Inflammatory macrophage (primary cell): ENCODE data around the gene SCLT1.
"Not testable (repeated sequence)": the region's sequence is repeated elsewhere in the genome, so short reads cannot be mapped to it uniquely, and the experiment has no call there.

Experiments
- DNase-seq, 2 donors: peaks; one replicate each; pipeline ENCODE4 v3.0.0-alpha.2; 2020 to 2022

Gene SCLT1

DNA sequence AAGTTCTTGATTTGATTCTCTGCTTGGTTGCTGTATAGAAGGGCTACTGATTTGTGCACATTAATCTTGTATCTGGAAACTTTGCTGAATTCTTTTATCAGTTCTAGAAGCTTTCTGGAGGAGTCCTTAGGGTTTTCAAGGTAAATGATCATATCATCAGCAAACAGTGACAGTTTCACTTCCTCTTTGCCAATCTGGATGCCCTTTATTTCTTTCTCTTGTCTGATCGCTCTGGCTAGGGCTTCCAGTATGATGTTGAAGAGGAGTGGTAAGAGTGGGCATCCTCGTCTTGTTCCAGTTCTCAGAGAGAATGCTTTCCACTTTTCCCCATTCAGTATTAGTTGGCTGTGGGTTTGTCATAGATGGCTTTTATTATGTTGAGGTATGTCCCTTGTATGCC lies 23.8 kb downstream of the SCLT1 start:
- DNase-seq, result not testable (repeated sequence)

- no peak for DNase-seq
Measured at GRCh38 chr4:129064717-129065116, 28.6 kb downstream of the SCLT1 start.

GRCh38 chr4:129063640-129064039 lies 29.7 kb downstream of the SCLT1 start:
- no peak for DNase-seq

DNA sequence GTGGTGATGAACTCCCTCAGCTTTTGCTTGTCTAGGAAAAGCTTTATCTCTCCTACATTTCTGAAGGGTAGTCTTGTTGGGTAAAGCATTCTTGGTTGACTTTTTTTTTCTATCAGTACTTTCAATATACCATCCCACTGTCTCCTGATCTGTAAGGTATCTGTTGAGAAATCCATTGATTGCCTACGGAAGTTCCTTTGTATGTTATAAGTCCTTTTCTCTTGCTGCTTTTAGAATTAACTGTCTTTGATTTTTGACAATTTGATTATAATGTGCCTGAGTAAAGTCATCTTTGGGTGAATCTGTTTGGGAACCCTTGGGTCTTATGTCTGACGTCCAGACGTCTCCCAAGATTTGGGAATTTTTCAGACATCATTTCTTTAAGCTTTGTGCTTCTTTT lies 30.8 kb downstream of the SCLT1 start:
- no peak for DNase-seq

DNA sequence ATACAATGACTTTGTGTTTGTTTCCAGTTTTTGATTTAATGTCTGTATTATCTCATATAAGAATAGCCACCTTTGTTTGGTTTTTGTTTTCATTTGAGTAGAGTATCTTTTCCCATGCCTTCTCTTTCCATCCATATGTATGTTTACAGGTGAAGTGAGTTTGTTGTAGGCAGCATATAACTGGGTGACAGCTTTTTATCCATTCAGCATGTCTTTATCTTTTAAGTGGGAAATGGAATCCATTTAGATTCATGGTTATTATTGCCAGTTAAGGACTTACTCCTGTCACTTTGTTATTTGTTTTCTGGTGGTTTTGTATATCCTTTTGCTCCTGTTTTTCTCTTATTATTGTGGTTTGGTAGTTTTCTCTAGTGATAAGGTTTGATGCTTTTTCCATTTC lies 34.3 kb downstream of the SCLT1 start:
- no peak for DNase-seq

GRCh38 chr4:129046055-129046959 lies 47.0 kb downstream of the SCLT1 start:
- no peak for DNase-seq

GRCh38 chr4:129043523-129043922 lies 49.8 kb downstream of the SCLT1 start:
- DNase-seq, result peak; percentile 11 to 15

DNA sequence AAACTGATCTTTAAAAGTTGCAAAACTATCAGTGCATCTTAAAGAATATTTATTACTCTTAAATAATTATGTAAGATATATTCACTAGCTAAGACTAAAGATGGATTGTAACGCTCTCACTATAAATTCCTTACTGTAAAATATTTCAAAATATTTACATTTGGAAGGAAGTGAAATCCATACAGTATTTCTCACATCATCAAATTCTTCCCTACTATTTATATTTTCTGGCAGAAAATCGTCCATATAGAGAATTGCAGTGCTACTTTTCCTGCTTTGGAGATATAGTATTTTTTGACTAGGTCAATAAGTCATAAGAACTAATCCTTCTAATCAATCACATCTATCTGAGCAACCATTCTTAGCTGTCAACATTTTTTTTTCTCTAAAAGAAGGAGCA lies 52.9 kb downstream of the SCLT1 start:
- no peak for DNase-seq

DNA sequence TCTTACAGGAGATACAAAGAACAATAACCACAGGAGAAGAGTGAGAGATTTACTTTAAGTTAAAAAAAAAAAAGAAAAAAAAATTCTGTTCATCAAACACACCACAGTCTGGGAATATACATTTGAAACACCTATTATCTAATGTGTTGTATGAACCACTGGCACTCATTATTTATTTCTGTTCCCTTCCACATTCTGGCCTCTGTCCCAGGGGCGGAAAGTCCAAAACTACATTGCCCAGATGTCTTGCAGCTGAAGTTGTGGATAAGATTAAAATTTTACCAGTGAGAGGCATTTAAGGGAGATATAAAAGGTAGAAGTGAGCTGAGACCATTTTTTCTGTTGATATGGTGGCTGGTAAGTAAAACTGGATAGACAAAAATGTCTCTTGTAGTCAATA lies 56.2 kb downstream of the SCLT1 start:
- DNase-seq, result no peak

DNA sequence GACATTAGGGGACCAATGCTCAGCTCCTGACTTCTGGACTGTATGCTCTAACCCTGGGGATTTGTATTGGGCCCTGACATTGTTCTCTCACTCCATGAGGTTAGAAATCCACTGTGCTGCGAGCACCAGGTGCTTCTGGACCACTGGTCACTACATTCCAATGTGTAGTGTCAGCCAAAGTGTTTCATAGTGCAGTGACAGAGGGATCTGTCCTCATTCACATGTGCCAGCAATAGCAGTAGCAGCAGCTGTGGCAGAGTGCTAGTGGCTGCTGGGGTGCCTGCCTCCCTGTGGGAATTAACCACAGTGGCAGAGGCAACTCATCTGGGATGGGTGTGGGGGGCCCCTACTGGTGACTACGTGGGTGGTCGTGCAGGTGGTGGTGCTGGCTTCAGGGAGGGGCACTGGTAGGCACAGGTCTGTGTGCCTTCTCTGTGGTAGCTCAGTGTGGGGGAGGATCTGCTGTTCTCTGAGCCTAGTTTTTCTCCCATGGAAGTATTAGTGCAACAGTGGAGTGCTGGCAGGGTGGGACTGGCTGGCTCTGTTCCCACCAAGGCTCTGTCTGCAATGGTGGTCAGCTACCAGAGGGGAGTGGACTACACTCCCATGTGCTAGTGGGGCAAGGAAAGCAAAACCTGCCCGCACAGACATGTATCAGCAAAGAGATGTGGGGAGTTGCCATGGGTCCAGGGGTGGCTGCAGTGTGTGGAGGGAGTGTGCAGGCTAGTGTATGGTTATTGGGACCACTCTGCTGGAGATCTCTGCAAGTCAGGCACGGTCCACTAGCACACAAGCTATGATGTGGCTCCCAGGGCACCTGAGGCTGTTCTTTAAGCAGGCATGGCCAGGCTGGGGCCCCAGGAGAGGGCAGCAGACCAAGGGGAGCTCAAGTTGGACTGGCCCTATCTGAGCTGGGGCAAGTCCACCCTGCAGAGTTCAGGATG lies 78.5 kb downstream of the SCLT1 start:
- no peak for DNase-seq

DNA sequence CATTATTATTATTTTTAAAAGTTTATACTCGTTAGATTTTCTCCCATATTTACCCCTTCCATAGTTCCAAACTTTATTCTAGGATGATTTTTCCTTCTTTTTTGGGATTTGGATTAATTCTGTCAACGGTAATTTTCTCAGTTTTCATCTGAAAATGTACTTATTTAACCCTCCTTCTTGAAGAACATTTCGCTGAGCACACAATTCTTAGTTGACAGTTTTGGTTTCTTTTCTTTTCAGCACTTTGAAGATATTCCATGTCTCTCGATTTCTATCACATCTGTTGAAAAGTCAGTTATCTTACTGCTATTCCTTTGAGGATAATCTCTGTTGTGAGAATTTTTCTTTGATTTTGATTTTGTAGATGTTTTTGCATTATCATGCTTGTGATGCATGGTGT lies 85.2 kb downstream of the SCLT1 start:
- DNase-seq, result no peak

- DNase-seq, result no peak
Measured at GRCh38 chr4:128986908-128987307, 106.4 kb downstream of the SCLT1 start.

- no peak for DNase-seq
Measured at GRCh38 chr4:128986019-128986418, 107.3 kb downstream of the SCLT1 start.

DNA sequence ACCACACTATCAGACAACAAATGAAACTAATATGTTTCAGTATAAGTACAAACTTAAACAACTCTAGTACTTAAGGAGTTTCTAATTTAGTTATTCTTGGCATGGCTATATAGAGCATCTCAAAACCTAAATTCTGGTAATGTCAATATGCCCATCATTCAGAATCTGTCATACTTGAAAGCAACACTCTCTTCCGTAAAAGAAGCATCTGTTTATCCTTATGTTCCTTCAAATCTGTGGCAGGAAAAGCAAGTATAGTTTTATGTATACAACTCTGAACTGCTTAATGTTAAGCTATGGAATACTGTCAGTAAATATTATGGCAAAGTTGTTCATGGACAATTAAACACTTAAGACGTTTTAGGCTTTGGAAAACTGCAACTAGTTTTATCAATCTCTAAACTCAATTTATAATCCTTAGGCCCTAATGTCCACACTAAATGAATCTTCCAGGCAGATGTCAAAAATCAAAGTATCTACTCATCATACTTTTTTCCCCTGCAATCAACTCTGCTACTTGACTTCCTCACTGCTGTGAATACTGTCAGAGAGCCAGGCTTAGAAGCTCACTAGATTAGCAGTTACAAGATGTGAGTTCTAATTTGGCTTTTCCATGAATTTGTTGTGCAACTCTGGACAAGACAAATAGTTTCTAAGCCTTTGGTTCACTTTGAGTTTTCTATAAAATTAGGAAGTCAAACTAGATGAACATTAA lies 109.4 kb downstream of the SCLT1 start:
- peak in 1 of 2 donors; percentile 5 for DNase-seq

DNA sequence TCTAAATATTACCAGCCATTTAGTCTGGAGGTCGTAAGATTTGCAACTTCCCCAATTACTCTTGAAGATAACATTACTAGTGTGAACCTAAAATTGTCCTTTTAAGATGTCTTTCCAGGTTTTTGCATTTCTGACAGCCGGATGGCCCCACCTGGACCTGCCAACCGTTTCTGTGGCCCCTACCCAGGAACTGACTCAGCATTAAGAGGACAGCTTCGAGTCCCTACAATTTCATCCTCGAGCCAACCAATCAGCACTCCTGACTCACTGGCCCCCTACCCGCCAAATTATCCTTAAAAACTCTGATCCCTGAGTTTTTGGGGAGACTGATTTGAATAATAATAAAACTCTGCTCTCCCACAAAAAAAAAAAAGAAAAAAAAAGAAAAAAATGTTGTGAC lies 112.0 kb downstream of the SCLT1 start:
- no peak for DNase-seq

- no peak for DNase-seq
Measured at GRCh38 chr4:128980816-128981326, 112.5 kb downstream of the SCLT1 start.

DNA sequence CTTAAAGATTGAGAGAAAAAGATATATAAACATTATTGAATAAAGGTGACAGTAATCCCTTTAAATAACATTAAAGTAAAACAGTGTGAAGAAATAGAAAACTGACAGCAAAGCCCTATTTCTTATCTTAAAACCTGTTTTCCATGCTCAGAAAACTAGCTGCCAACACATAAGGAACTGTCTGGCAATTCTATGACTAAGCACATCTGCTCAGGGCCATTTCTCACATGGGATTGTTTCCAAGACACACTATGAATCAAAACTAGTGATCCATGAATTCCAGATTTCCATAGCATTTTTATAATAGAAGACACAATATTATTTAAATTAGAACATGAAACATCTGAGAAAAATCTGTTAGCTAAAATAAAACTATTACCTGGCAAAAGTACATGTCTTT lies 113.4 kb downstream of the SCLT1 start:
- no peak for DNase-seq

- DNase-seq, result no peak
Measured at GRCh38 chr4:128978985-128979384, 114.4 kb downstream of the SCLT1 start.

DNA sequence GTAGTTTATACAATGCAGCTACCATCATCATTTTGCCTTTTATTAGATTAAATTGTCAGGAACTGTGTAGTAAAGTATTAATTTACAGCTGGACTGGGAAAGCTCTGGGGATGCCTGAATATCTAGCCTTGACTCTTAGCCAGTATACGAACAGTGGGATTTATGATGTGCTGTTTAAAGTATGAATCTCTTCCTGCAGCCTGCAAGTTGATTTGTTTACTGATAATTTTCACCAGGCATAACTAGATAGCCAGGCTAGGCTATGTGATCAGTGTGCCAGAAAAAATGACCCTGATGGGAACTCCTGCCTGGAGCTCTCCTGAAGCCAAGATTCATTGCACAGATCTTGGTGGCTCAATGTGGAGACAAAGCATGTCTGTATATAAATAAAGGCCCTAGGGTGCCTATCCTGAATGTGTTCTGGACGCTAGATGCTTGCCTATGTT lies 119.2 kb downstream of the SCLT1 start:
- no peak for DNase-seq

DNA sequence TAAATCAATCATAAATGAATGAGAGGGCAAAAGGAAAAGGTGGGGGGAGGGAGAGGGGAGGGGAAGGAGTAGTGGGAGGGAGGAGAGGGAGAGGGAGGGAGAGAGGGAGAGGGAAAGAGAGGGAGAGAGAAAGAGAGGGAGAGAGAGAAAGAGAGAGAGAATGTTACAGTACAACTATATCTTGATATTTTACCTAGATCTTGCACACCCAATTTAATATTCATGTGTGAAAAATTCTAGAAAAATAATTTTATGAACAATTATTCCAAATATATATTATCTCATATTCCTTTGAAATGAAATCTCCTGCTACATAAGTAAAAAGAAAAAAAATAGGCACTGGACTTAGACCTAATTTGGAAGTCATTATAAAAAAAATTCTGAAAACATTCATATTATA lies 120.0 kb downstream of the SCLT1 start:
- no peak for DNase-seq

- DNase-seq, result no peak
Measured at GRCh38 chr4:128961405-128961804, 131.9 kb downstream of the SCLT1 start.

- DNase-seq, result peak; percentile 84 to 85
Measured at GRCh38 chr4:128958194-128958593, 135.1 kb downstream of the SCLT1 start.

GRCh38 chr4:128957459-128957858 lies 135.9 kb downstream of the SCLT1 start:
- no peak for DNase-seq
